Epithelial cell of esophagus (primary cell): Measurements from ENCODE around the gene WSB2.

ENCODE experiments used
- DNase-seq: peaks from one replicate; pipeline ENCODE4 v3.0.0; 2010; ENCODE audit warnings: low read depth
- H3K4me3 ChIP-seq: 2 replicates; pipeline ENCODE4 v1.5.1; 2011; ENCODE audit warnings: mild to moderate bottlenecking, low read length, control low read depth
- CTCF ChIP-seq: IDR thresholded peaks from 2 replicates; pipeline ENCODE4 v1.5.1; 2011; ENCODE audit warnings: low read depth, mild to moderate bottlenecking, low read length, control low read depth, inconsistent platforms; ENCODE audit not compliant: insufficient read depth; ENCODE audit errors: missing control alignments

WSB2 gene

GRCh38 chr12:118034429-118035189, 26.4 kb downstream of the WSB2 start:
- DNase-seq = peak; percentile 63
- TF ChIP-seq CTCF = peak; percentile 53
- H3K4me3 ChIP-seq = no peak overlapping the region

- TF ChIP-seq CTCF = no peak
- DNase-seq = peak; percentile 52
- no peak overlapping the region for H3K4me3 ChIP-seq
Measured at GRCh38 chr12:118033902-118034301, 27.1 kb downstream of the WSB2 start.

- H3K4me3 ChIP-seq = no peak overlapping the region
- DNase-seq = peak; percentile 4
- TF ChIP-seq CTCF = no peak
Measured at GRCh38 chr12:118033323-118033722, 27.7 kb downstream of the WSB2 start.

- no peak for TF ChIP-seq CTCF
- H3K4me3 ChIP-seq = no peak overlapping the region
- no peak for DNase-seq
Measured at GRCh38 chr12:118032188-118032587, 28.8 kb downstream of the WSB2 start.

GRCh38 chr12:118029166-118029565, 31.8 kb downstream of the WSB2 start:
- no peak overlapping the region for H3K4me3 ChIP-seq
- TF ChIP-seq CTCF = no peak
- DNase-seq = no peak

- no peak for DNase-seq
- H3K4me3 ChIP-seq = no peak overlapping the region
- no peak for TF ChIP-seq CTCF
Measured at GRCh38 chr12:118025168-118025567, 35.8 kb downstream of the WSB2 start.

GRCh38 chr12:118023301-118023860, 37.6 kb downstream of the WSB2 start:
- H3K4me3 ChIP-seq = no peak overlapping the region
- no peak for TF ChIP-seq CTCF
- no peak for DNase-seq
